Testis (tissue), 2 donors: ENCODE measurements around the gene CDC14A.

Experiments
- CTCF ChIP-seq, 3 experiments: fragments of 450-650 bp in 2 of 3; fragments of 200-600 bp in 1 of 3; sonication (generic) in 1 of 3; IDR thresholded peaks; one replicate each; pipeline ENCODE4 v1.5.1; 2016 to 2019; ENCODE audit warnings: antibody characterized with exemption in 3 of 3, mild to moderate bottlenecking in 2 of 3, moderate library complexity in 1 of 3
- POLR2A ChIP-seq: fragments of 450-650 bp; IDR thresholded peaks from one replicate; pipeline ENCODE4 v1.6.1; 2017; ENCODE audit warnings: antibody characterized with exemption, mild to moderate bottlenecking, moderate library complexity

GRCh38 chr1:100351095-100351887 is 1.0 kb upstream of the CDC14A start:
- no peak for TF ChIP-seq CTCF (IDR thresholded peaks at IDR 0.05)
- no peak for TF ChIP-seq POLR2A
